ENCODE data around the gene CLEC16A.

Gene CLEC16A

GRCh38 chr16:11183035-11183812, 238.9 kb downstream of the CLEC16A start:
- DNase-seq: no peak

GRCh38 chr16:11183951-11184350, 239.6 kb downstream of the CLEC16A start:
- DNase-seq: no peak

- DNase-seq: no peak
Measured at GRCh38 chr16:11187522-11188023, 243.2 kb downstream of the CLEC16A start.

GRCh38 chr16:11188801-11189740, 244.7 kb downstream of the CLEC16A start:
- no peak for DNase-seq

- DNase-seq: no peak
Measured at GRCh38 chr16:11190588-11191560, 246.5 kb downstream of the CLEC16A start.

- DNase-seq: no peak
Measured at GRCh38 chr16:11191665-11192064, 247.3 kb downstream of the CLEC16A start.

- DNase-seq: no peak
Measured at GRCh38 chr16:11193494-11193893, 249.1 kb downstream of the CLEC16A start.

GRCh38 chr16:11194913-11195312, 250.5 kb downstream of the CLEC16A start:
- DNase-seq: no peak

- no peak for DNase-seq
Measured at GRCh38 chr16:11196286-11196828, 252.0 kb downstream of the CLEC16A start.

- no peak for DNase-seq
Measured at GRCh38 chr16:11198375-11198774, 254.0 kb downstream of the CLEC16A start.

GRCh38 chr16:11198828-11199227, 254.5 kb downstream of the CLEC16A start:
- no peak for DNase-seq

GRCh38 chr16:11200592-11200991, 256.2 kb downstream of the CLEC16A start:
- DNase-seq: no peak

- DNase-seq: no peak
Measured at GRCh38 chr16:11201498-11202259, 257.3 kb downstream of the CLEC16A start.

- no peak for DNase-seq
Measured at GRCh38 chr16:11202260-11203091, 258.1 kb downstream of the CLEC16A start.

GRCh38 chr16:11203111-11203623, 258.8 kb downstream of the CLEC16A start:
- DNase-seq: no peak

GRCh38 chr16:11204513-11205047, 260.2 kb downstream of the CLEC16A start:
- DNase-seq: no peak

GRCh38 chr16:11205065-11205699, 260.8 kb downstream of the CLEC16A start:
- no peak for DNase-seq

- DNase-seq: no peak
Measured at GRCh38 chr16:11205754-11206581, 261.6 kb downstream of the CLEC16A start.

Measured in cortex of kidney (tissue), 1 donor.